Neural cell (in vitro differentiated cells): Measurements from ENCODE around the gene PROZ. TPM values are rescaled to one million over a fixed set of nuclear protein-coding genes. Genes with fewer than 3 reads are reported as not detected.

Experiments used
- H2AFZ ChIP-seq: fragments of 200-600, 300-800 bp; sonication (generic), shearing (Covaris generic); 2 replicates; pipeline ENCODE4 v1.6.0; 2014; ENCODE audit warnings: low read depth, mild to moderate bottlenecking, antibody characterized with exemption, low read length, moderate library complexity
- H3F3A ChIP-seq: fragments of 200-600 bp; shearing (Covaris generic); 2 replicates; pipeline ENCODE4 v1.6.1; 2016; ENCODE audit warnings: mild to moderate bottlenecking, moderate library complexity, mixed read lengths, antibody characterized with exemption, low read length; ENCODE audit not compliant: insufficient read depth, poor library complexity, severe bottlenecking
- H3K27ac ChIP-seq: fragments of 200-600, 300-800 bp; sonication (generic), shearing (Covaris generic); 2 replicates; pipeline ENCODE4 v1.5.1; 2014; ENCODE audit warnings: mild to moderate bottlenecking, low read length, moderate library complexity
- H3K27me3 ChIP-seq: fragments of 300-800, 200-600 bp; sonication (generic), shearing (Covaris generic); 2 replicates; pipeline ENCODE4 v1.6.0; 2014; ENCODE audit warnings: mild to moderate bottlenecking, low read depth, low read length, moderate library complexity; ENCODE audit not compliant: insufficient read depth
- H3K36me3 ChIP-seq: fragments of 300-800, 200-600 bp; sonication (generic), shearing (Covaris generic); 2 replicates; pipeline ENCODE4 v1.5.1; 2014; ENCODE audit warnings: mild to moderate bottlenecking, antibody characterized with exemption, low read length, moderate library complexity; ENCODE audit not compliant: insufficient read depth
- H3K4me2 ChIP-seq: fragments of 300-800, 200-600 bp; sonication (generic), shearing (Covaris generic); 2 replicates; pipeline ENCODE4 v1.6.0; 2014; ENCODE audit warnings: mild to moderate bottlenecking, low read length
- H3K4me3 ChIP-seq: fragments of 300-800, 200-600 bp; sonication (generic), shearing (Covaris generic); 2 replicates; pipeline ENCODE4 v1.5.1; 2014; ENCODE audit warnings: mild to moderate bottlenecking, low read length, moderate library complexity
- H3K79me2 ChIP-seq: fragments of 200-600 bp; shearing (Covaris generic); replicated peaks from 2 replicates; pipeline ENCODE4 v1.6.0; 2014; ENCODE audit warnings: mild to moderate bottlenecking, low read length, moderate library complexity; ENCODE audit not compliant: insufficient read depth
- H3K9ac ChIP-seq: fragments of 300-800, 200-600 bp; sonication (generic), shearing (Covaris generic); 2 replicates; pipeline ENCODE4 v1.6.1; 2016; ENCODE audit warnings: mild to moderate bottlenecking, low read length, mixed read lengths
- H3K9me2 ChIP-seq: fragments of 200-600 bp; shearing (Covaris generic); 2 replicates; pipeline ENCODE4 v1.6.1; 2016; ENCODE audit warnings: mild to moderate bottlenecking, low read length, mixed read lengths; ENCODE audit not compliant: insufficient read depth
- H3K9me3 ChIP-seq: fragments of 200-600, 300-800 bp; sonication (generic), shearing (Covaris generic); 2 replicates; pipeline ENCODE4 v1.6.1; 2016; ENCODE audit warnings: mild to moderate bottlenecking, mixed run types, low read length, moderate library complexity, mixed read lengths
- H4K20me1 ChIP-seq: fragments of 200-600 bp; shearing (Covaris generic); 2 replicates; pipeline ENCODE4 v1.6.1; 2016; ENCODE audit warnings: mild to moderate bottlenecking, mixed run types; ENCODE audit not compliant: insufficient read depth
- EP300 ChIP-seq: fragments of 450-650 bp; conservative IDR thresholded peaks from 2 replicates; pipeline ENCODE4 v1.6.1; 2014; ENCODE audit warnings: antibody characterized with exemption, mild to moderate bottlenecking, moderate library complexity; ENCODE audit not compliant: poor library complexity, severe bottlenecking
- EZH2 ChIP-seq: fragments of 200-600, 300-800 bp; shearing (Covaris generic), sonication (generic); IDR thresholded peaks from 2 replicates; pipeline ENCODE4 v1.6.1; 2014; ENCODE audit warnings: antibody characterized with exemption, low read length, borderline replicate concordance, mild to moderate bottlenecking; ENCODE audit not compliant: insufficient read depth, poor library complexity, severe bottlenecking
- MXI1 ChIP-seq: fragments of 450-650 bp; conservative IDR thresholded peaks from 2 replicates; pipeline ENCODE4 v1.6.1; 2014; ENCODE audit warnings: antibody characterized with exemption, mild to moderate bottlenecking; ENCODE audit not compliant: poor library complexity, severe bottlenecking
- POLR2AphosphoS5 ChIP-seq: IDR thresholded peaks from 2 replicates; pipeline ENCODE4 v1.6.1; 2012
- RAD21 ChIP-seq: fragments of 450-650 bp; conservative IDR thresholded peaks from 2 replicates; pipeline ENCODE4 v1.6.1; 2014; ENCODE audit warnings: antibody characterized with exemption, mild to moderate bottlenecking, moderate library complexity
- SMC3 ChIP-seq: fragments of 450-650 bp; conservative IDR thresholded peaks from 2 replicates; pipeline ENCODE4 v1.6.1; 2014; ENCODE audit warnings: antibody characterized with exemption, mild to moderate bottlenecking, moderate library complexity; ENCODE audit not compliant: poor library complexity
- TAF1 ChIP-seq: IDR thresholded peaks from 2 replicates; pipeline ENCODE4 v1.6.1; 2012; ENCODE audit warnings: low read depth
- polyA plus RNA-seq: library from polyadenylated mRNA; depleted of rRNA; stranded (reverse); fragments of >200 nt; gene quantifications from 2 replicates; pipeline ENCODE4 v1.2.3, GENCODE V29; 2014
- TF ChIP-seq, protein P1 (sequence below): IDR thresholded peaks from 2 replicates; pipeline ENCODE4 v1.6.1; 2012; ENCODE audit warnings: borderline replicate concordance
- TF ChIP-seq, protein P2 (sequence below): fragments of 450-650 bp; IDR thresholded peaks from 2 replicates; pipeline ENCODE4 v1.5.1; 2014; ENCODE audit warnings: antibody characterized with exemption, mild to moderate bottlenecking, moderate library complexity; ENCODE audit not compliant: poor library complexity, severe bottlenecking

The PROZ gene
- polyA plus RNA-seq, 1 donor from 2014 or later, result not detected

DNA sequence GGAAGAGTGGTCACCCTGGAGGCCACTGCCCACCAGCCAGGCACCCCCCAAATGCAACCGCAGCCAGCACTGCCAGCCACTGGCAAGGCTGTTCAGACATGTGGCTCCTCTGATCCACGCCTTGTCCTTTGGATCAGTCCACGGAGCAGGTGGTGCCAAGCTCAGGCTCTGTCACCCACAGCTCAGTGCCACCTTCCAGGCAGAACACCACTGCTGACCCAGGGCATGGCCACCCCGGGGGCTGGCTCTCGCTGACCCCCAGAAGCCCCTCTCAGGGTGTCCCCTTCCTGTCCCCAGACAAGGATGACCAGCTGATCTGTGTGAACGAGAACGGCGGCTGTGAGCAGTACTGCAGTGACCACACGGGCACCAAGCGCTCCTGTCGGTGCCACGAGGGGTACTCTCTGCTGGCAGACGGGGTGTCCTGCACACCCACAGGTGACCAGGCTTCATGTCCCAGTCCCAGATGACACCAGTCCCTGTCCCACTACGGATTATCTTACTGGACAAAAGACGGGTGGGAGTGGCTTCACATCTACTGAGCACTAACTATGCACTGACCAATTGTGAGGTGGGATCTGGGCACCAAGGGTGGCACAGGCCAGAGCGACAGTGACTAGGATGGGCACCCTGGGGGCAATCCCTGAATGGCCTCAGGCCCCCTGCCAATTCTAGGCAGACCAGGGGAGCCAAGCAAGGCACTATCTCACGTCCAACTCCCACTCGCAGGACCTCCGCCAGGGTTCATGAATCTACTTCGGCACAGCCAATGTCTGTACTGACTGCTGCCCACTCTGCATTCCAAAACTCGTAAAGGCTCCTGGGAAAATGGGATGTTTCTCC, 42.9 kb upstream of the PROZ start:
- Histone ChIP-seq H3K79me2 (no peaks in the 10 kb centered on the region), H3K9ac (no peak overlapping the region), H3K4me3 (no peak overlapping the region), H3K27ac (no peak overlapping the region), H3K9me2 (no peaks in the 10 kb centered on the region), H3K36me3 (no peaks in the 10 kb centered on the region), H4K20me1 (no peaks in the 10 kb centered on the region), H3F3A (no peaks in the 10 kb centered on the region), H3K27me3 (peaks cover 6% of the 10 kb centered on the region), H2AFZ (no peak overlapping the region), H3K4me2 (no peak overlapping the region), H3K9me3 (no peaks in the 10 kb centered on the region)
- TF ChIP-seq EZH2, result no peak

DNA sequence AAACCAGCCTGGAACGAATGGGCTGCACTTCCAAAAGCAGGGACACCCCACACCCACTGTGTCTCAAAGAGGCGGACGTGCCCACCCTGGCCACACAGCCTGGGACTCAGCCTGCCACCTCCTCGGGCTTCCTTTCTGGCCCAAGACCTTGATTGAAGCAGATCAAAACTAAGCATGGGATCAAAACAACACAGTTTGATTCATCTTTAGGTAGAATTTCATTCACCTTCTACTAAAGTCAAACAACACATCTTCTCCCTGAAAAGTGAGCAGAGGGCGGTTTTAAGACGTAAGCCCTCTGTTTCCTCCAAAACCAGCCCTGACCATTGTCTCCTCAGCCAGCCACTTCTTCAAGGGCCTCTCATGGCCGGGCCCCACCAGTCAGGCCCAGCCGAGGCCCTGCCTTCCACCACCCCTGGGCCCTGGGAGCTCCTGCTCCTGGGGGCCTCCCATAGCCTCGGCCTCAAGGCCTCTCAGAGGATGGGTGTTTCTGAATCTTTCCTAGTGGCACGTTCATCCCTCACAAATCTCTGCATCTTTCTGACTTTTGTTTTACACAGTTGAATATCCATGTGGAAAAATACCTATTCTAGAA, 42.1 kb upstream of the PROZ start:
- no peak overlapping the region for H3K27ac ChIP-seq

GRCh38 chr13:113116871-113117271, 41.6 kb upstream of the PROZ start:
- H3K4me2 ChIP-seq, result no peak overlapping the region
- H3K36me3 ChIP-seq, result no peaks in the 10 kb centered on the region
- no peaks in the 10 kb centered on the region for H3K9me3 ChIP-seq
- no peak overlapping the region for H2AFZ ChIP-seq
- no peaks in the 10 kb centered on the region for H3F3A ChIP-seq
- H3K27me3 ChIP-seq, result no peaks in the 10 kb centered on the region
- H3K9ac ChIP-seq, result no peak overlapping the region
- no peaks in the 10 kb centered on the region for H3K9me2 ChIP-seq
- TF ChIP-seq EZH2 (no peak), SMC3 (no peak), TAF1 (no peak), MXI1 (no peak), EP300 (no peak), RAD21 (no peak), POLR2AphosphoS5 (no peak)
- TF ChIP-seq, protein P1, sequence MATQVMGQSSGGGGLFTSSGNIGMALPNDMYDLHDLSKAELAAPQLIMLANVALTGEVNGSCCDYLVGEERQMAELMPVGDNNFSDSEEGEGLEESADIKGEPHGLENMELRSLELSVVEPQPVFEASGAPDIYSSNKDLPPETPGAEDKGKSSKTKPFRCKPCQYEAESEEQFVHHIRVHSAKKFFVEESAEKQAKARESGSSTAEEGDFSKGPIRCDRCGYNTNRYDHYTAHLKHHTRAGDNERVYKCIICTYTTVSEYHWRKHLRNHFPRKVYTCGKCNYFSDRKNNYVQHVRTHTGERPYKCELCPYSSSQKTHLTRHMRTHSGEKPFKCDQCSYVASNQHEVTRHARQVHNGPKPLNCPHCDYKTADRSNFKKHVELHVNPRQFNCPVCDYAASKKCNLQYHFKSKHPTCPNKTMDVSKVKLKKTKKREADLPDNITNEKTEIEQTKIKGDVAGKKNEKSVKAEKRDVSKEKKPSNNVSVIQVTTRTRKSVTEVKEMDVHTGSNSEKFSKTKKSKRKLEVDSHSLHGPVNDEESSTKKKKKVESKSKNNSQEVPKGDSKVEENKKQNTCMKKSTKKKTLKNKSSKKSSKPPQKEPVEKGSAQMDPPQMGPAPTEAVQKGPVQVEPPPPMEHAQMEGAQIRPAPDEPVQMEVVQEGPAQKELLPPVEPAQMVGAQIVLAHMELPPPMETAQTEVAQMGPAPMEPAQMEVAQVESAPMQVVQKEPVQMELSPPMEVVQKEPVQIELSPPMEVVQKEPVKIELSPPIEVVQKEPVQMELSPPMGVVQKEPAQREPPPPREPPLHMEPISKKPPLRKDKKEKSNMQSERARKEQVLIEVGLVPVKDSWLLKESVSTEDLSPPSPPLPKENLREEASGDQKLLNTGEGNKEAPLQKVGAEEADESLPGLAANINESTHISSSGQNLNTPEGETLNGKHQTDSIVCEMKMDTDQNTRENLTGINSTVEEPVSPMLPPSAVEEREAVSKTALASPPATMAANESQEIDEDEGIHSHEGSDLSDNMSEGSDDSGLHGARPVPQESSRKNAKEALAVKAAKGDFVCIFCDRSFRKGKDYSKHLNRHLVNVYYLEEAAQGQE, result no peak
- TF ChIP-seq, protein P2, sequence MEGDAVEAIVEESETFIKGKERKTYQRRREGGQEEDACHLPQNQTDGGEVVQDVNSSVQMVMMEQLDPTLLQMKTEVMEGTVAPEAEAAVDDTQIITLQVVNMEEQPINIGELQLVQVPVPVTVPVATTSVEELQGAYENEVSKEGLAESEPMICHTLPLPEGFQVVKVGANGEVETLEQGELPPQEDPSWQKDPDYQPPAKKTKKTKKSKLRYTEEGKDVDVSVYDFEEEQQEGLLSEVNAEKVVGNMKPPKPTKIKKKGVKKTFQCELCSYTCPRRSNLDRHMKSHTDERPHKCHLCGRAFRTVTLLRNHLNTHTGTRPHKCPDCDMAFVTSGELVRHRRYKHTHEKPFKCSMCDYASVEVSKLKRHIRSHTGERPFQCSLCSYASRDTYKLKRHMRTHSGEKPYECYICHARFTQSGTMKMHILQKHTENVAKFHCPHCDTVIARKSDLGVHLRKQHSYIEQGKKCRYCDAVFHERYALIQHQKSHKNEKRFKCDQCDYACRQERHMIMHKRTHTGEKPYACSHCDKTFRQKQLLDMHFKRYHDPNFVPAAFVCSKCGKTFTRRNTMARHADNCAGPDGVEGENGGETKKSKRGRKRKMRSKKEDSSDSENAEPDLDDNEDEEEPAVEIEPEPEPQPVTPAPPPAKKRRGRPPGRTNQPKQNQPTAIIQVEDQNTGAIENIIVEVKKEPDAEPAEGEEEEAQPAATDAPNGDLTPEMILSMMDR, result no peak
- H3K79me2 ChIP-seq, result no peaks in the 10 kb centered on the region
- H4K20me1 ChIP-seq, result no peaks in the 10 kb centered on the region
- H3K4me3 ChIP-seq, result no peak overlapping the region
- H3K27ac ChIP-seq, result no peak overlapping the region

More for the DNA sequence above, 42.1 kb upstream of the PROZ start:
- no peak overlapping the region for H2AFZ ChIP-seq
- no peaks in the 10 kb centered on the region for H4K20me1 ChIP-seq
- H3K9ac ChIP-seq, result no peak overlapping the region
- no peaks in the 10 kb centered on the region for H3K79me2 ChIP-seq
- no peaks in the 10 kb centered on the region for H3K9me3 ChIP-seq
- no peaks in the 10 kb centered on the region for H3K27me3 ChIP-seq
- TF ChIP-seq SMC3, result no peak
- H3K36me3 ChIP-seq, result no peaks in the 10 kb centered on the region
- no peaks in the 10 kb centered on the region for H3K9me2 ChIP-seq
- no peak overlapping the region for H3K4me3 ChIP-seq
- H3K4me2 ChIP-seq, result no peak overlapping the region
- no peaks in the 10 kb centered on the region for H3F3A ChIP-seq
